ENCODE measurements around the gene ALLC.

Gene ALLC

GRCh38 chr2:3641841-3642421, 16.1 kb upstream of the ALLC start:
- peak; percentile 30 for DNase-seq

GRCh38 chr2:3642521-3643215, 15.3 kb upstream of the ALLC start:
- DNase-seq, result peak; percentile 53

GRCh38 chr2:3643371-3644245, 14.4 kb upstream of the ALLC start:
- DNase-seq, result peak; percentile 56

GRCh38 chr2:3644246-3644525, 13.8 kb upstream of the ALLC start:
- no peak for DNase-seq

- DNase-seq, result peak; percentile 42
Observed at GRCh38 chr2:3644891-3645605, 13.0 kb upstream of the ALLC start.

GRCh38 chr2:3645745-3646389, 12.1 kb upstream of the ALLC start:
- DNase-seq, result peak; percentile 54

GRCh38 chr2:3646446-3646845, 11.6 kb upstream of the ALLC start:
- no peak for DNase-seq

GRCh38 chr2:3647246-3647645, 10.8 kb upstream of the ALLC start:
- DNase-seq, result no peak

- DNase-seq, result no peak
Observed at GRCh38 chr2:3647831-3648651, 10.0 kb upstream of the ALLC start.

- DNase-seq, result no peak
Observed at GRCh38 chr2:3648652-3649177, 9.3 kb upstream of the ALLC start.

- DNase-seq, result no peak
Observed at GRCh38 chr2:3649581-3649980, 8.4 kb upstream of the ALLC start.

- no peak for DNase-seq
Observed at GRCh38 chr2:3650140-3650920, 7.7 kb upstream of the ALLC start.

GRCh38 chr2:3651691-3652648, 6.0 kb upstream of the ALLC start:
- peak; percentile 82 for DNase-seq

GRCh38 chr2:3652896-3653625, 4.9 kb upstream of the ALLC start:
- DNase-seq, result no peak

- DNase-seq, result no peak
Observed at GRCh38 chr2:3654011-3654410, 4.0 kb upstream of the ALLC start.

GRCh38 chr2:3654531-3655225, 3.3 kb upstream of the ALLC start:
- DNase-seq, result no peak

GRCh38 chr2:3655871-3656761, 1.9 kb upstream of the ALLC start:
- no peak for DNase-seq
